Esophagus squamous epithelium (tissue), 5 donors: ENCODE results near the gene MEPCE. TPM values are rescaled to one million over a fixed set of nuclear protein-coding genes. Genes with fewer than 3 reads are reported as not detected.

Experiments used
- DNase-seq: peaks from one replicate; lab custom pipeline; 2025; lab: John Stamatoyannopoulos, UW
- H3K27ac ChIP-seq, 4 donors: fragments of 200-600 bp; sonication (generic); one replicate each; pipeline ENCODE4 v1.5.1; 2016 to 2019; ENCODE audit warnings: mild to moderate bottlenecking in 1 of 4
- H3K27me3 ChIP-seq, 4 donors: fragments of 200-600 bp; sonication (generic); 1 replicate in 3 of 4; 2 replicates in 1 of 4; pipeline versions ENCODE4 v1.5.1 to v1.6.0; 2017 to 2021; ENCODE audit warnings: antibody characterized with exemption in 1 of 4
- H3K36me3 ChIP-seq, 3 donors: fragments of 200-600 bp; sonication (generic); one replicate each; pipeline ENCODE4 v1.5.1; 2016 to 2019
- H3K4me1 ChIP-seq, 3 donors: fragments of 200-600 bp; sonication (generic); one replicate each; pipeline ENCODE4 v1.5.1; 2017 to 2019
- H3K4me3 ChIP-seq, 4 donors: fragments of 200-600 bp; sonication (generic); 1 replicate in 3 of 4; 2 replicates in 1 of 4; pipeline ENCODE4 v1.5.1; 2016 to 2019; ENCODE audit warnings: mild to moderate bottlenecking in 2 of 4, moderate library complexity in 1 of 4
- H3K9me3 ChIP-seq, 3 donors: fragments of 200-600 bp; sonication (generic); one replicate each; pipeline ENCODE4 v1.5.1; 2016 to 2019
- CTCF ChIP-seq, 6 experiments: fragments of 450-650 bp in 4 of 6; fragments of 200-600 bp in 2 of 6; sonication (generic) in 2 of 6; IDR thresholded peaks; one replicate each; pipeline ENCODE4 v1.5.1; 2016 to 2019; ENCODE audit warnings: antibody characterized with exemption in 6 of 6, mild to moderate bottlenecking in 4 of 6, moderate library complexity in 4 of 6
- POLR2A ChIP-seq, 4 donors: fragments of 450-650 bp; IDR thresholded peaks; one replicate each; pipeline ENCODE4 v1.6.1; 2017; ENCODE audit warnings: antibody characterized with exemption in 4 of 4, mild to moderate bottlenecking in 4 of 4, moderate library complexity in 3 of 4
- WGBS, 2 donors: methylation state at CpG; one replicate each; pipeline ENCODE4 v1.1.5; 2018; 5-methylcytosine and 5-hydroxymethylcytosine counted together
- intact Hi-C: fragments of 100-400 bp; cut with DNase I; formaldehyde crosslinking; loops from one replicate; pipeline ENCODE4 v1.15.0; 2022
- total RNA-seq, 4 donors: library from RNA; depleted of rRNA; stranded (reverse); fragments of >200 nt; gene quantifications; one replicate each; pipeline ENCODE4 v1.1.0, GENCODE V29; 2016
- donor health status: DM: yes; HTN: yes; CAD: no.

The MEPCE gene
- total RNA-seq, 4 donors from 2014 or later, result 18.0 to 27.7 (median 23.4) TPM

- Histone ChIP-seq H3K27ac (no peak overlapping the region), H3K36me3 (no peaks in the 10 kb centered on the region), H3K9me3 (no peaks in the 10 kb centered on the region), H3K4me3 (no peak overlapping the region), H3K27me3 (no peaks in the 10 kb centered on the region), H3K4me1 (peaks cover 0 to 4% (median 0%) of the 10 kb centered on the region in 3 donors)
- DNase-seq, result no peak
- TF ChIP-seq CTCF (IDR thresholded peaks at IDR 0.05) (no peak), POLR2A (IDR thresholded peaks at IDR 0.05) (no peak)
- intact Hi-C loops, result no loop called here
- 86 to 100% methylated on average over 2 to 10 of the region's 11 CpGs for WGBS, 2 donors
Measured at GRCh38 chr7:100400656-100401055, 29.0 kb upstream of the MEPCE start.

DNA sequence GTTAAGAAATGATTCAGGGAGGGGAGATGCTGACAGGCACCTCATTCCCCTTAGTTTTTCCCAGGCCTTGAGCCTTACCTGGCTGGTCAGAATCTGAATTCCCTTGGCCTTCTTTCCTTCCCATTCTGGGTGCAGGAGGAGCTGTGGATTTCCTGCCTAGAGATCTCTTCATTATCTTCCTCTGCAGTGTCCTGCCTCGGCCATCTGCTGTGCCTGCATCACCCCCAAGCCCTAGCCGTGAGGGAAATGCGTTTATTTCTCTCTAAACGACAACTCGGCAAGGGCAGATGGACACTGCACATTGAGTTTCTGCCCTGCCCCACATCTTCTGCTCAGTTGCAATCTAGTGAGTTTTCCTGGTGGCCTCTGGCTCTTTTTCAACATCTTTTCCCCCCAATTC lies 27.8 kb upstream of the MEPCE start:
- peaks cover 0 to 6% (median 0%) of the 10 kb centered on the region in 3 donors for H3K4me1 ChIP-seq
- 66 to 72% methylated on average over 5 of the region's 5 CpGs for WGBS, 2 donors
- intact Hi-C loops, result no loop called here
- TF ChIP-seq POLR2A (IDR thresholded peaks at IDR 0.05) (no peak), CTCF (IDR thresholded peaks at IDR 0.05) (no peak)
- H3K27ac ChIP-seq, result no peak overlapping the region
- no peaks in the 10 kb centered on the region for H3K9me3 ChIP-seq
- no peaks in the 10 kb centered on the region for H3K27me3 ChIP-seq
- DNase-seq, result no peak
- H3K4me3 ChIP-seq, result no peak overlapping the region
- H3K36me3 ChIP-seq, result no peaks in the 10 kb centered on the region

- peaks cover 0 to 7% (median 0%) of the 10 kb centered on the region in 3 donors for H3K4me1 ChIP-seq
- intact Hi-C loops, result no loop called here
- TF ChIP-seq CTCF (IDR thresholded peaks at IDR 0.05) (no peak), POLR2A (IDR thresholded peaks at IDR 0.05) (no peak)
- no peaks in the 10 kb centered on the region for H3K36me3 ChIP-seq
- H3K27ac ChIP-seq, result no peak overlapping the region
- WGBS, 2 donors, result 100% methylated on average over 2 of the region's 2 CpGs
- H3K4me3 ChIP-seq, result no peak overlapping the region
- no peaks in the 10 kb centered on the region for H3K27me3 ChIP-seq
- H3K9me3 ChIP-seq, result no peaks in the 10 kb centered on the region
- no peak for DNase-seq
Measured at GRCh38 chr7:100402241-100402640, 27.4 kb upstream of the MEPCE start.

DNA sequence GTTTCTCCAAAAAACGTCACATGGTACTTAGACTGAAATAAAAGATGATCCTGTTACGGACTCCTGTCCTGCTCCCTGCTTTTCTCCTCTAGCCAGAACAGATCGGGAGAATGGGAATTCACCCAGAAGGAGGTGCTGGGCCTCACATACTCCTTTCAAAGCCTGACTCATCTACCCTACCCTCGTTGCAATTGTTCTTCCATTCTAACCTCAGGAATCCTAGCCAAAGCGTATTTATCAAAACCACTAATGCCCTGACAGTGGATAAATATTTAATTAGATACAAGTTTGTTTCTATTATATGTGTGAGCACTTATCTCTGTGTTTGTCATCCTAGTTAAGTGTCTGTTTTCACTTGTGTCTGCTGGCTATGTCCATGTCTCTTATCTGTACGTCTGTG lies 22.9 kb upstream of the MEPCE start:
- Histone ChIP-seq H3K27me3 (no peaks in the 10 kb centered on the region), H3K9me3 (no peaks in the 10 kb centered on the region), H3K27ac (no peak overlapping the region), H3K36me3 (no peaks in the 10 kb centered on the region), H3K4me1 (peaks cover 0 to 8% (median 0%) of the 10 kb centered on the region in 3 donors), H3K4me3 (no peak overlapping the region)
- no peak for TF ChIP-seq POLR2A (IDR thresholded peaks at IDR 0.05)
- TF ChIP-seq CTCF (IDR thresholded peaks at IDR 0.05), result no peak
- no peak for DNase-seq
- WGBS, 2 donors, result 36 to 43% methylated on average over 6 of the region's 6 CpGs
- intact Hi-C loops, result no loop called here

DNA sequence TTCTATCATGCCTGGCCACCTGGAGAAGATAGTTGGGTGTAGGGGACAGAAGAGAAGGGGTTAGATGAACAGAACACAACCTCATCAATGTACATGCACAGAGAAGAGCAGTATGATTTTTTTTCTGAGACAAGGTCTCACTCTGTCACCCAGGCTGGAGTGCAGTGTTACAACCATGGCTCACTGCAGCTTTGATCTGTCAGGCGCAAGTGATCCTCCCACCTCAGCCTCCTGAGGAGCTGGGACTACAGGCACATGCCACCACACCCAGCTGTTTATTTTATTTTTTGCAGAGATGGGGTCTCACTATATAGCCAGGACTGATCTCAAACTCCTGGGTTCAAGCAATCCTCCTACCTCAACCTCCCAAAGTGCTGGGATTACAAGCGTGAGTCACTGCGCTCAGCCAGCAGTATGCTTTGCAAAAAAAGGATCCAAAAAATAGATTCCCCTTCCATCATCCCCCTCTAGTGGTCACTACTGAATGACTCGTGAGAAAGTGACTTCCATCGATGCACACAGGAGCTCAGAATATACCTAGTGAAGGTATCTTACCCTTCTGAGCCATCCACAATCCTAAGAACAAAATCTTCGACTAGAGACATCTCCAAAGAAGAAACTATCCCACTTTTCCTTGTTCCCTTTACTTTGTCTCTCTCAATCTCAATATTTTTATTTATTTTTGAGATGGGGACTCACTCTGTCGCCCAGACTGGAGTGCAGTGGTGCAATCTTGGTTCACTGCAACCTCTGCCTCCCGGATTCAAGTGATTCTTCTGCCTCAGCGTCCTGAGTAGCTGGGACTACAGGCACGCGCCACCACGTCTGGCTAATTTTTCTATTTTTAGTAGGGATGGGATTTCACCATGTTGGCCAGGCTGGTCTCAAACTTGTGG lies 22.1 kb upstream of the MEPCE start:
- Histone ChIP-seq H3K27me3 (no peaks in the 10 kb centered on the region), H3K4me3 (no peak overlapping the region), H3K4me1 (peaks cover 0 to 8% (median 0%) of the 10 kb centered on the region in 3 donors), H3K27ac (no peak overlapping the region), H3K36me3 (no peaks in the 10 kb centered on the region), H3K9me3 (no peaks in the 10 kb centered on the region)
- intact Hi-C loops, result no loop called here
- DNase-seq, result no peak
- 44 to 50% methylated on average over 11 to 12 of the region's 12 CpGs for WGBS, 2 donors
- TF ChIP-seq POLR2A (IDR thresholded peaks at IDR 0.05) (no peak), CTCF (IDR thresholded peaks at IDR 0.05) (peak; percentile 17 to 64 (median 54))
